ENCODE results near the gene TMEM30A.

TMEM30A gene

GRCh38 chr6:75291331-75291730, 6.7 kb upstream of the TMEM30A start:
- no peak for DNase-seq

- DNase-seq: no peak
Observed at GRCh38 chr6:75290136-75290945, 5.7 kb upstream of the TMEM30A start.

GRCh38 chr6:75288023-75288422, 3.4 kb upstream of the TMEM30A start:
- DNase-seq: no peak

GRCh38 chr6:75287424-75287823, 2.8 kb upstream of the TMEM30A start:
- DNase-seq: no peak

- no peak for DNase-seq
Observed at GRCh38 chr6:75286955-75287354, 2.4 kb upstream of the TMEM30A start.

- DNase-seq: no peak
Observed at GRCh38 chr6:75285283-75285639, 669 bp upstream of the TMEM30A start.

- DNase-seq: no peak
Observed at GRCh38 chr6:75283907-75284631, 523 bp downstream of the TMEM30A start.

GRCh38 chr6:75282706-75283105, 1.9 kb downstream of the TMEM30A start:
- DNase-seq: no peak

GRCh38 chr6:75281653-75282052, 2.9 kb downstream of the TMEM30A start:
- DNase-seq: no peak

GRCh38 chr6:75280131-75280855, 4.3 kb downstream of the TMEM30A start:
- DNase-seq: no peak

GRCh38 chr6:75279418-75279817, 5.2 kb downstream of the TMEM30A start:
- DNase-seq: no peak

- no peak for DNase-seq
Observed at GRCh38 chr6:75278474-75279077, 6.0 kb downstream of the TMEM30A start.

GRCh38 chr6:75275067-75275466, 9.5 kb downstream of the TMEM30A start:
- peak; percentile 61 for DNase-seq

- no peak for DNase-seq
Observed at GRCh38 chr6:75273009-75273408, 11.6 kb downstream of the TMEM30A start.

GRCh38 chr6:75272145-75272840, 12.3 kb downstream of the TMEM30A start:
- DNase-seq: no peak

- DNase-seq: no peak
Observed at GRCh38 chr6:75268988-75269354, 15.6 kb downstream of the TMEM30A start.

- no peak for DNase-seq
Observed at GRCh38 chr6:75268121-75268987, 16.2 kb downstream of the TMEM30A start.

GRCh38 chr6:75267461-75267860, 17.1 kb downstream of the TMEM30A start:
- DNase-seq: no peak

GRCh38 chr6:75266716-75267291, 17.8 kb downstream of the TMEM30A start:
- peak; percentile 50 for DNase-seq

- no peak for DNase-seq
Observed at GRCh38 chr6:75263401-75263750, 21.2 kb downstream of the TMEM30A start.

- no peak for DNase-seq
Observed at GRCh38 chr6:75262716-75263400, 21.7 kb downstream of the TMEM30A start.
